Sigmoid colon (tissue), 3 donors: ENCODE data around the gene MOB3C.

Experiments
- CTCF ChIP-seq, 4 experiments: fragments of 450-650 bp in 3 of 4; fragments of 200-600 bp in 1 of 4; IDR thresholded peaks; one replicate each; pipeline ENCODE4 v1.5.1; 2016 to 2019; ENCODE audit warnings: antibody characterized with exemption in 4 of 4, mild to moderate bottlenecking in 3 of 4, moderate library complexity in 2 of 4
- POLR2A ChIP-seq, 2 donors: fragments of 450-650 bp; IDR thresholded peaks; one replicate each; pipeline ENCODE4 v1.6.1; 2016; ENCODE audit warnings: antibody characterized with exemption in 2 of 2, mild to moderate bottlenecking in 2 of 2, moderate library complexity in 2 of 2

GRCh38 chr1:46655848-46656247 lies 39.2 kb upstream of the MOB3C start:
- TF ChIP-seq CTCF (IDR thresholded peaks at IDR 0.05) (no peak), POLR2A (IDR thresholded peaks at IDR 0.05) (no peak)
